Stimulated activated CD4-positive, alpha-beta T cell treated with anti-CD3 and anti-CD28 coated beads, Interleukin-12 subunit alpha, Interleukin-12 subunit beta, amount 100 ng/mL, for 24 hours (primary cell): Measurements from ENCODE around the gene CEP170.
A peak's percentile ranks its signal among the peaks of the same experiment; 100 is the strongest.

ENCODE experiments used
- DNase-seq, 2 experiments: peaks; one replicate each; pipeline ENCODE4 v3.0.0-alpha.2; 2020; ENCODE audit warnings: low read depth in 2 of 2

Gene CEP170

DNA sequence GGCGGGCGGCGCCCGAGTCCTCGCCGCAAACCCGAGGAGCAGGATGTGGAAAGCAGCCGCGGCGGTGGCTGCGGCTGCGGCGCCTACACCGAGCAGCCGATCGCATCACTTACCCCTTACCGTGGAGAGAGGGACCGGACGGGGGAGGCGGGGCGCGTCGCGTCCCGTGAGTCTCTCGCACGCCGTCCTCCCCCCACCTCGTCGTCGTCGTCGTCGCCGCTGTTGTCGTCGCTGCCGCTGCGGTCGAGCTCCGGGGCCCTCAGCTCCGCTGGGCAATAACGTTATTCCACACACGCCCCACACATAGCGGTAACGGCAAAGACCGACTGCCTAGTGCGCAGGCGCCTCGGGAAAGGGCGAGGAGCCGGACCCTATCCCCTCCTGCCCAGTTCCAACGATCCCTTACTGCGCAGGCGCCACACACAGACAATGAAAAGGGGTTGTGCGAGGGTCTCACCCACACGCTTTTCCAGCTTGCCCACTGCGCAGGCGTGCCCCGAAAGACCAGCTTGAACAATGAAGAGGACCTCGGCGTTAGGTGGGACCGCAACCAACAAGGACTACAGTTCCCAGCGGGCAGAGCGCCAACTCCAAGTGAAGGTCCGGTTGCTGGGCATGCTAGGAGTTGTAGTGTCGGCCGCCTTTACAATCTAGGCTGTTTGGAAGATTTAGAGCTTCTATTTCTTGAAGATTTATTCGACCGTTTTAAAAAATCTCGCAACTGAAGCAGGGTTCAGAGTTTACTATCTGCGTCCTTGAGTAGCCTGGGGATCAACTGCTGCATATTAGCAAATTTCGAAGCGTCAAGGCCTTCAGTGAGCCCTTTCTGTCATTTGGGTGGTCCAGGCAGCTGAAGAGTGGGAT is at the start of gene CEP170:
Gene CEP170 (minus strand): TSS at position 355 of the 864 bp plus-strand sequence. CDS start 30,001 bp downstream, outside the sequence.
- DNase-seq: peak; percentile 80 to 87

DNA sequence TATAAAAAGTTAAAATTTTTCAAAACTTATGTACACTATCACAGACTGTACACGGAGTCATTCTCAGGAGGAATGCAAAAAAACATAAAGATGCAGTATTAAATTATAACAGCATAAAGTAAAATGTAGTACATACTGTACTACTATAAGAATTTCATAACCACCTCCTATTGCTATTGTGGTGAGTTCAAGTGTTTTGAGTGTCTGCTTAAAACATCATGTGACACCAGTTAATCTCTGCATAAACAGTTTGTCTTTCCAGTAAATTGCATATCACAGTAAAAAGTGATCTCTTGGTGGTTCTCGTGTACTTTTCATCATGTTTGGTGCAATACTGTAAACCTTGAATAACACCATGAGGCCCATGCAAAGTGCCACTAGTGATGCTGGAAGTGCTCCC is 46.0 kb upstream of the CEP170 start:
- DNase-seq: no peak

- no peak for DNase-seq
Measured at GRCh38 chr1:243299069-243299468, 44.0 kb upstream of the CEP170 start.

GRCh38 chr1:243294723-243295121 is 39.6 kb upstream of the CEP170 start:
- no peak for DNase-seq

DNA sequence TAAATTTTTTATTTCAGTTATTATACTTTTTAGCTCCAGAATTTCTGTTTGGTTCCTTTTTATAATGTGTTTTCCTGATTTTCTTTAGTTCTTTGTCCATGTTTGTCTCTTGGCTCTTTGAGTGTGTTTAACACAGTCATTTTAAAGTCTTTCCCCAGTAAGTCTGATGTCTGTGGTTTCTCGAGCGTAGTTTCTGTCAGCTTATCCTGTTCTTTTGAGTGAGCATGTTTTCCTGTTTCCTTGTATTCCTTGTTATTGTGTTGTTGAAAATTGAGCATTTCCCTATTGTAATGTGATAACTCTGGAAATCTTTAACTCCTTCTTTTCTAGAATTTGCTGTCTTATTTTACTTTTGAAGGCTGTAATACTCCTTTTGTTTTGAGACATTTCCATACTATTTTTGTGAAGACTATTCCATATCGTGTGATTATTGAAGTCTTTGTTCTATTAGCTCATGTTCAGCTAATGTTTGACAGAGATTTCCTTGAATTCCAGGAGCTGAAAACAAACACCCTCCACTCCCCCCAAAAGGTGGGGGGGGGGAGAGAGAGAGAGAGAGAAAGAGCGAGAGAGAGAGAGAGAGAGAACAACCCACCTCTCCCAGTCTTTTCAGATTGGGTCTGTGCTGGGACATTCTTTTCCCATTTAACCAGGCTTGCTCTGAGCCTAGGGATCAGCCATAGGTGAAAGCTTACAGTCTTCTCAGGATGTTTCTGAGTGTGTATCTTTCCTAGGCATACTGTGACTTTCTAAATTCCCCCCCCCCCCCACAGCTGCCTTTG is 39.1 kb upstream of the CEP170 start:
- DNase-seq: no peak

GRCh38 chr1:243292117-243292516 is 37.0 kb upstream of the CEP170 start:
- DNase-seq: no peak

GRCh38 chr1:243291292-243291691 is 36.2 kb upstream of the CEP170 start:
- no peak for DNase-seq

- no peak for DNase-seq
Measured at GRCh38 chr1:243288062-243288461, 33.0 kb upstream of the CEP170 start.

DNA sequence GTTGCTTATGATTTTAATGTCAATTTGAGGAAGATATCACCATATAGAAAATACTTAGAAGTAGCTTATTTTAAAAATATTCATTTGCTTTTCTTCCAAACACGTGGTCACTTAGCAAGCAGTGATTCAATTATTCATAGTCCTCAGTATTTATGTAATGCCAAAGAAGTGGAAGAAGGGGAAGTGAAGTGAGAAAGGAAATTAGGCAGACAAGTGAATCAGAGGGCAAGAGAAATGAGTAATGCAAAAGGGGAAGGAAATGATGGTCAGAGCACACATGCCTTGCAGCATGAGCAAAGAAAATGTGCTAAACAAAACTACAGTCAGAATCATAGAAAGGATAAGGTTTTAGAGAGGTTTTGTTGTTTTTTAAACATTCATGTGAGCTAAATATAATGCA is 32.6 kb upstream of the CEP170 start:
- DNase-seq: no peak

DNA sequence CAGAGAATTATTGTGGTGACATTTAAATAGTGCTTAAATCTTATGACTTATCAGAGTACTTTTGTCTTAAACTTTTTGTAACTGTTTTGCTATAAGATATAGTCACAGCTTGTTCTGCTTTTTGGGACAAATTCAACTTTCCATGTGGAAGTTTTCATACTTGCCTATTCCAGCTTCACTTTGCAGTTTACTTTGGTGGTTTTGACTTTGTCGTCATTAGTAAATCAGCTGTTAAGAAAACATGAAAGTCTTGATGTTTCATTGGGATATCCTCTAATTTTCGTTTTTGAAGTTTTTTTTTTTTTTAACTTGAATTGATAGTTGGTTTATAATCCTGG is 32.0 kb upstream of the CEP170 start:
- DNase-seq: no peak

GRCh38 chr1:243286409-243287122 is 31.5 kb upstream of the CEP170 start:
- no peak for DNase-seq

DNA sequence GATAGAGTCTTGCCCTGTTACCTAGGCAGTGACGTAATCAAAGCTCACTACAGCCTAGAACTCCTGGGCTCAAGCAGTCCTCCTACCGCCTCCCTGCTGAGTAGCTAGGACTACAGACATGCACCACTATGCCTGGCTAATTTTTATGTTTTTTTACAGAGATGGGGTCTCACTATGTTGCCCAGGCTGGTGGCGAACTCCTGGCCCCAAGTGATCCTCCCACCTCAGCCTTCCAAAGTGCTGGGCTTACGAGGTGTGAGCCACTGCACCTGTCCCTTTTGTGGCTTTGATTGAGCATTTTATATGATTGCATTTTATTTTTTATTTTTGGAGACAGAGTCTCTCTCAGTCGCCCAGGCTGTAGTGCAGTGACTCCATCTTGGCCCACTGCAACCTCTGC is 26.6 kb upstream of the CEP170 start:
- DNase-seq: no peak

DNA sequence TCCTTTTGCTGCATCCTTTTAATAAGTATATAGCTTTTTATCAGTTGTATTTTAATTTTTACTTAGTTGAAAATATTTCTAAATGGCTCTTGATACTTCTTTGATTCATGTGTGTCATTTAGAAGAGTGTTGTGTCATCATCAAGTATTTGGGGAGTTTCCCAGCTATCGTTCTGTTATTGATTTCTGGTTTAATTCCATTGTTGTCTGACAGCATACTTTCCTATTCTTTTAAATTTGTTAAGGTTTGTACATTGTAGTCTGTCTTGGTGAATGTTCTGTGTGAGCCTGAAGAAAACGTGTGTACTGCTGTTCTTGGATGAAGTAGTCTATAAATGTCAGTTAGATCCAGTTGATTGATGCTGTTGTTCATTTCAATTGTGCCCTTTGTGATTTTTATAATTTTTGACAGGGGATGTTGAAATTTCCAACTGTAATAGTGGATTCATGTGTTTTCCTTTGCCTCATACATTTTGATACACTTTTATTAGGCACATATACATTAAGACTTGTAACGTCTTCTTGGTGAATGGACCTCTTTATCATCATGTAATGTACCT is 25.6 kb upstream of the CEP170 start:
- no peak for DNase-seq

GRCh38 chr1:243275316-243275715 is 20.2 kb upstream of the CEP170 start:
- DNase-seq: no peak

- DNase-seq: no peak
Measured at GRCh38 chr1:243273945-243274344, 18.9 kb upstream of the CEP170 start.

DNA sequence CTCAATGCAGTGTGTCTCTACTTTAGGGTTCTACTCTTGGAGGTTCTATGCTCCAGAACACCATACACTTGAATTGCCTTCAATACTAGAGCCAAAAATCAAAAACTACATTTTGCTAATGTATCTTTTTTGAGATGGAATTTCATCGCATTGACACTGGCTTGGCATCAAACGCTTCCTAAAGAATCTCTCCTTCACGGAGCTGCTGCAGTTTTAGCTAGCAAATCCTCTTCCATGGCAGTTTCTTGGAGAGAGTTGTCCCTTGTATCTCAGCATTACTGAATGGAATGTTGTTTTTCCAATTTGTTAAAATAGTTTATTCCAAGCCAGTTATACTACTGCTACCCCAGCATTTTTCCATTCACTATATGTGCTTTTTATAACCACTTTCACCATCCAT is 18.4 kb upstream of the CEP170 start:
- DNase-seq: no peak

DNA sequence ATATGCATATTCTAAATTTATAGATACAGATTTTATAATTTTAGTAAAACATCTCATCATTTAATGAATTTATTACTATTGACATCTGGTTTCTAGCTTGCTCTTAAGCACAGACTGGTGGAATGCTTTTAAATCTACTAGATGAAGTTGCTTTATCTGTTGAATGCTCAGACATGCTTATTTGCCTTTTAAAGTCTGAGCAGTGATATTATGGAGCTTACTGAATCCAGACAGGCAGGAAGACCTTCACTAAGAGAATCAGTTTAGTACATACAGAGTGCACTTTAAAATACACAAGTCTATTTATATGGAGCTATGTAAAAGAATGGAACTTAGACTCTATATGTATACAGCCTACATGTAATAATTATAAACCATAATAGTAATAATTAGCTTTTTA is 17.3 kb upstream of the CEP170 start:
- DNase-seq: no peak

GRCh38 chr1:243271996-243272395 is 16.9 kb upstream of the CEP170 start:
- no peak for DNase-seq

DNA sequence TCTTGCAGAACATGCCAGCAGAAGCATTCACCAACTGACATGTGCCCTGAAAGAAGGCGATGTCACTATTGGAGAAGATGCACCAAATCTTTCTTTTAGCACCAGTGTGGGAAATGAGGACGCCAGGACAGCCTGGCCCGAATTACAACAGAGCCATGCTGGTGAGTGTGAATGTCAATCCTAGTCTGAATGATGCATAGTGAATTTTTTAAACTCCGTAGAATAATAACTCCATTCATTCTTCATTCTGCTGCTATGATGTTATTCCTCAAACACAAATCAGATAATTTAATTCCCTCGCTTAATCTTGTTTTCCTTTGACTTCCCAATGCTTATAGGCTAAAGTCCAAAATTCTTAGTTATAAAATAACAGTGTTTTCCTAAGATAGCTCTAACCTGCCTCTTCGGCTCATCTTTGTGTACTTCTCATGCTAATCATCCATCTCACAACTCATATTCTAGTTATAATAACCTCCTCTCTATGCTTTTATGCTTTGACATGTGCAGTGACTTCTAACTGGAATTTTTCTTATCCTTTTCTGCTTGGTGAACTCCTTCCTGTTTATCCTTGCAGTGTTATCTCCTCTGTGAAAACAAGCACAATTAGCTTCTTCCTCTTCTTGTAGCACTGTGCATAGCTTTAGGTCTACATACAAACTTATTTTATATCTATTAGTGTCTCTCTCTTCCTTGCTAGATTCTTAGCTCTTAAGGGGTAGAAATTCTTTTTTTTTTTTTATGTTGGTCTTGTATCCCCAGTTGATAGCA is 15.2 kb upstream of the CEP170 start:
- no peak for DNase-seq

DNA sequence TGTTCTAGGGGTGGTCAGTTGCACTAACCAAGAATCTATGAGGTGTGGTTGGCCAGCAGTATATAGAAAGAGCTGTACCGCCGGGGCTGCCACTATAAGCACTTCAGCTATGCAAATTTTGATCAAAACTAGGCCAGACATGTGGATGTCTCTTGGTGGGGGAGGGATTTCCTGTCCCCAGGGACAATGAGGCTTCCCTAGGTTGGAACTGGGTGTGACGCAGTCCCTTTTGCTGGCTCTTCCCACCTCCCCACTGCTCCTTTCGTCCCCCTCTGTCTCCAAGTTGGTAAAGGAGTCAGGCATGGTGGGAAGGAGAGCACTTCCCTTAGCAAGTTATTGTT is 14.3 kb upstream of the CEP170 start:
- no peak for DNase-seq

- DNase-seq: no peak
Measured at GRCh38 chr1:243268751-243269460, 13.8 kb upstream of the CEP170 start.
